ENCODE data around the gene CDH22.

Gene CDH22

DNA sequence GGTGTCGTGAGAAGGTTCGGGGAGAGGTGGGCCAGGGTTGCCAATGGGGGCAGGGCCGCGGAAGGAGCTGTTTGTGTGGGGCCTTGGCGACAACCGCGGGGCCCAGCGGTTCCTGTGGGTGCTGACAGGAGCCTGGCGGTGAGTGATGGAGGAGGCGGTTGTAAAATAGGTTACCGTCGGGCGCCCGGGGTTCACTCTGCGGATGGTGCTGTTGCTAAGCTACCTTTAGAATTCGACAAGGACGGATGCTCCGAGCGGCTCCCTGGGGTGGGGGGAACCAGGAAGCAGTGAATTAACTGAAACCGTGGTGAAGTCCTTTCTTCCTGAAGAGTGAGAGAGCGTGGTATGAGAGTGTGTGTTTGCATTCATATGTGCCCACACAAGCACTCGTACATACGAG lies 61.7 kb downstream of the CDH22 start:
- no peak overlapping the region for H3K4me3 ChIP-seq (replicated peaks; ENCODE audit: low read depth, low read length)
- TF ChIP-seq, protein P1, sequence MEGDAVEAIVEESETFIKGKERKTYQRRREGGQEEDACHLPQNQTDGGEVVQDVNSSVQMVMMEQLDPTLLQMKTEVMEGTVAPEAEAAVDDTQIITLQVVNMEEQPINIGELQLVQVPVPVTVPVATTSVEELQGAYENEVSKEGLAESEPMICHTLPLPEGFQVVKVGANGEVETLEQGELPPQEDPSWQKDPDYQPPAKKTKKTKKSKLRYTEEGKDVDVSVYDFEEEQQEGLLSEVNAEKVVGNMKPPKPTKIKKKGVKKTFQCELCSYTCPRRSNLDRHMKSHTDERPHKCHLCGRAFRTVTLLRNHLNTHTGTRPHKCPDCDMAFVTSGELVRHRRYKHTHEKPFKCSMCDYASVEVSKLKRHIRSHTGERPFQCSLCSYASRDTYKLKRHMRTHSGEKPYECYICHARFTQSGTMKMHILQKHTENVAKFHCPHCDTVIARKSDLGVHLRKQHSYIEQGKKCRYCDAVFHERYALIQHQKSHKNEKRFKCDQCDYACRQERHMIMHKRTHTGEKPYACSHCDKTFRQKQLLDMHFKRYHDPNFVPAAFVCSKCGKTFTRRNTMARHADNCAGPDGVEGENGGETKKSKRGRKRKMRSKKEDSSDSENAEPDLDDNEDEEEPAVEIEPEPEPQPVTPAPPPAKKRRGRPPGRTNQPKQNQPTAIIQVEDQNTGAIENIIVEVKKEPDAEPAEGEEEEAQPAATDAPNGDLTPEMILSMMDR (IDR thresholded peaks at IDR 0.05; ENCODE audit: low read length, missing control alignments), result no peak
- no peak for DNase-seq (ENCODE audit: low read depth)

DNA sequence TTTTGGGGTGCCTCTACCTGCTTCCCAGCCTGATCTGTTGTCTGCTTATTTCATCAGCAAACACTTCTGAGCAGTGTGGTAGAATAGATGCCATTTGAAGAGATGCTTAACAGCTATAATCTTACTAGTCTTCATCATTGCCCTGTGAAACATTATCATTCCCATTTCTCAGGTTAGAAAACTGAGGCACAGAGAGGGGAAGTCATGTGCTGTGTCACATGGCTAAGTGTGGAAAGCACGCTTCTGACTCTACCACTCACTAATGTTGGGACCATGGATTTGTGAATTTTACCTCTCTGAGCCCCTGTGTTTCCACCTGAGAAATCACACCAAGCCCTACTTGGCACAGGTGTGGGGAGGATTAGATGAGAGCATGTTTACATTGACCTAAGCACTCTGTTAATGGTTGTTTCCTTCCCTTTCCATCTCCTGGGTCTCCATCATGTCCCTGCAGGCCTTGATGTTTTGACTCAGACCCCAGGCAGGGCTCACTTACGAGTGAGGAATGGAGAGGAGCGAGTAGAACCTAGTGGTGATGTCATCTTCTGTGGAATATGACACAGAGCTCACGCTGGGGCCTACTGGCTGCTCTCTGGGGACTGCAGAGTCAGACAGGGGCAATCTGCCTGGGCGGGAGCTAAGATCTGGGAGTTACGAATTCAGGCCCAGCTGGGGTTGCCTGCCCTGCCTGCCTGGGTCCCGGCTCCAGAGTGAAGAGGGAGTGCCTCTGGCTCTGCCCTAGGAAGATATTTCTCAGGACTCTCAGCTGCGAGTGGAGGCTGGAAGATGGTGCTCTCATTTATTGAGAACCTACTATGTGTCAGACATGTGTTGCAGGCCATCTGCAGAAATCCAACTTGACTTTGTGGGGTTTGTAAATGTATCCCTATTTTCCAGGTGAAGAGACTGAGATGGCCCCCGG lies 64.3 kb downstream of the CDH22 start:
- no peak for DNase-seq (ENCODE audit: low read depth)
- no peak overlapping the region for H3K4me3 ChIP-seq (replicated peaks; ENCODE audit: low read depth, low read length)
- TF ChIP-seq, protein P1 (IDR thresholded peaks at IDR 0.05; ENCODE audit: low read length, missing control alignments), result no peak

- DNase-seq (ENCODE audit: low read depth), result no peak
- H3K4me3 ChIP-seq (replicated peaks; ENCODE audit: low read depth, low read length), result no peak overlapping the region
- TF ChIP-seq, protein P1 (IDR thresholded peaks at IDR 0.05; ENCODE audit: low read length, missing control alignments), result no peak
Measured at GRCh38 chr20:46242390-46242789, 65.9 kb downstream of the CDH22 start.

- DNase-seq (ENCODE audit: low read depth), result no peak
- TF ChIP-seq, protein P1 (IDR thresholded peaks at IDR 0.05; ENCODE audit: low read length, missing control alignments), result no peak
- no peak overlapping the region for H3K4me3 ChIP-seq (replicated peaks; ENCODE audit: low read depth, low read length)
Measured at GRCh38 chr20:46240881-46241280, 67.4 kb downstream of the CDH22 start.

DNA sequence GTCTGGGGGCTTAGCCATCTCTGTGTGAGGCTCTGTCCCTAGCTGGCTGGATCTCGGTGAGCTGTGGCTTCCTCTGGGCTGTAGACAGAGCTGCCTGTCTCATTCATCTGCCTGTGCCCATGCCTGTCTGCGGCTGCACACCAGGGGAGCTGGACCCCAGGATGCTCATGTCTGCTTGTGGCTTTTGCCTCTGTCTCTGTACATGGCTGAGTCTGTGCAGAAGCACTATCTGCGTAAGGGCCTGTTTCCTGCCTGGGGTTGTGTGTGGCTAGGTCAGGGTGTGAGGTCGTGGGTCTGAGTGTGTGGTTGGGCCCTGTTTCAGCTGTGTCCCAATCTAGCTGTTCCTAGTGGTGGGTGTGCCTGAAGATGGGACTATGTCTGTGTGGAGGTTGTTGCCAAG lies 68.2 kb downstream of the CDH22 start:
- H3K4me3 ChIP-seq (replicated peaks; ENCODE audit: low read depth, low read length), result no peak overlapping the region
- TF ChIP-seq, protein P1 (IDR thresholded peaks at IDR 0.05; ENCODE audit: low read length, missing control alignments), result no peak
- DNase-seq (ENCODE audit: low read depth), result no peak

DNA sequence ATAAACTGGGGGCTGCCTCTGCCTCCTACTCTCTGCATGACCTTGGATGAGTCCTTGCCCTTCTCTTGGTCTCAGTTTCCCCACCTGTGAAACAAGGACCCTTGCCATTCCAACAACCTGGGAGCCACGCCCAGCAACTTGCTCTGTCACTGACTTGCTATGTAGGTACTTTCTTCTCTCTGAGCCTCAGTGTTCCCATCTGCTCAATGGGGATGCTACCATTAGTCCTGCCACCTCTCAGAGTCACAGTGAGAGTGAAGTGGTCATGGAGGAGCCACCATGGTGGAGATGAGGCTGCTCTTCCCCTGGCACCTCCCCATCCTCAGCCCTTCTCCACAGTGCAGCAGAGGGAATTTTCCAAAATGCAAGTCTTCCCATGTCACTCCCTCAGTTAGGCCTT lies 70.6 kb downstream of the CDH22 start:
- TF ChIP-seq, protein P1 (IDR thresholded peaks at IDR 0.05; ENCODE audit: low read length, missing control alignments), result no peak
- DNase-seq (ENCODE audit: low read depth), result no peak
- no peak overlapping the region for H3K4me3 ChIP-seq (replicated peaks; ENCODE audit: low read depth, low read length)

GRCh38 chr20:46237227-46237626 lies 71.1 kb downstream of the CDH22 start:
- DNase-seq (ENCODE audit: low read depth), result no peak

More at GRCh38 chr20:46237227-46237626, 71.1 kb downstream of the CDH22 start:
- TF ChIP-seq, protein P1 (IDR thresholded peaks at IDR 0.05; ENCODE audit: low read length, missing control alignments), result no peak
- H3K4me3 ChIP-seq (replicated peaks; ENCODE audit: low read depth, low read length), result no peak overlapping the region

Data from fibroblast of pulmonary artery (primary cell).